Activated CD8-positive, alpha-beta memory T cell treated with anti-CD3 and anti-CD28 coated beads, Interleukin-2, amount 50 U/mL, for 24 hours (primary cell): ENCODE results near the gene DLL1.

Experiments used
- DNase-seq: peaks from one replicate; pipeline ENCODE4 v3.0.0-alpha.2; 2020; ENCODE audit errors: extremely low read depth

DLL1 gene

DNA sequence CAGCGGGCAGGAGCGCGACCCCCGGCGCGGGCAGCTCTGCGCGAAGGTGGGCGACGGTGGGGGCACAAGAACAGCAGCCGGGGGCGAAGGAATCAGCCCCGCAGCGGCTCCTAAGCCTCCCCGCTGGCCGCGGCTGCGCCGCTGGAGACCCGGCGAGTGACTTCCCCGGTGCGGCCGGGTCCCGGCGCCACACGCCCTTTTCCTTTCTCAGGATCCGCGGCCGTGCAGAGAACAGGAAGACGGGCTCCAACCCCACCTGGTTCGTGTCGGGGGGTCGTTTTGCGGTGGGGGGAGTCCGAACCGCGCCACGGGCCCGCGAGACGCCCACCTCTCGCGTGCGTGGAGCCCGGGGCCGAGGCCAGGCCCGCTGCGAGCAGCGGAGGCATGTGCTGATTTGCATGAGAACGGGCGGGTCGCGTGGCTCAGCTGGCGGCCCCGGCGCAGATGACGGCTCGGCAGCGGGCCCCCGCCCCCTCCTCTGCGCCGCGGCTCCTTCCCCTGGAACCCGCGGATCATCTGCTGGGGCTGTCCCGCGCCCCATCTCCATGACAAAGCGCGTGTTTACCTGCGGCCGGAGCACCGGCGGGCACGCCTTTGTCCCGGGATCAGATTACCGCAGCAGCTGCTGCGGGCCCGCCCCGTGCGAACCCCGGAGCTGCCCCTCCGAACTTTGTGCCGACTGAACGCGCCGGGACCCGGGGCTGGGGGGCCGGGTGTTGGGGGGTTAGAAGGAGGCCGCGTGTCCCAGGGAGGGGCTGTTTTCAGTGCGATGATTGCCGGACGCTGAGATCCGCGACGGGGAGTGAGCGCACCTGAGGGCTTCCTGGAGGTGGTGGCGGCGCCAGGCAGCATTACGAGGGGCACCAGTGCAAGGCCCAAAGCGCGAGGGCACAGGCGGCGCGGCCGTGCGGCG, 4.9 kb upstream of the DLL1 start:
- DNase-seq: no peak

DNA sequence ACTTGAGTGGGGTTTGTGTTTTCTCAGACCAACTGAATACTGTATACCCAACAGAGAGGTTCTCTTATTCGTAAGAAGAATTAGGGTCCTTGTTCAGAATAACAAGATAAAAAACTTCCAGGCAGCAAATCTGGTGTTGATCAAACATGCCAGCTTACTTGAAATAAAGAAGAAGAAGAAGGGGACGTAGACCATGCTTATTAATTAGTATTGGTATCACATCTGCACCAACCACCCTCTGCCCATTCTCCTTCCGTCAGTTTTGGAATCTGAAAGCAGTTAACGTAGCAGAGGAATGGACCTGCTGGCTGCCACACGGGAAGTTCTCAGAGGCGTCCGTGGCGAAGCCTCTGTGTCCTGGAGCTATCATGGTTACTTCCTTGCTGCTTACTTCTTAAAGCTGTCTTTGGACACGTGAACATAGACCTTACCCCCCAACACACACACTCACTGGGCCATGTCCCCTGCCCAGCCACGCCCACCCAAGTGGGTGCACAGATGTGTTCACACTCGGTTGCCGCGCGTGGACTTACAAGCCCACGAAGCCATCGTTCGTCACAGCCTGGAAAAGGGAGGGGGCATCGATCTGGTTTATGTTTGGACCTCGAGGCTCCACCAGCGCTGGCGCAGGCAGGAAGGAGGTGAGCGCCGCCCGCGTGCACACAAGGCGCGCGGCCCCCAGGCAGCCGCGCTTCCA, 4.1 kb upstream of the DLL1 start:
- no peak for DNase-seq

DNA sequence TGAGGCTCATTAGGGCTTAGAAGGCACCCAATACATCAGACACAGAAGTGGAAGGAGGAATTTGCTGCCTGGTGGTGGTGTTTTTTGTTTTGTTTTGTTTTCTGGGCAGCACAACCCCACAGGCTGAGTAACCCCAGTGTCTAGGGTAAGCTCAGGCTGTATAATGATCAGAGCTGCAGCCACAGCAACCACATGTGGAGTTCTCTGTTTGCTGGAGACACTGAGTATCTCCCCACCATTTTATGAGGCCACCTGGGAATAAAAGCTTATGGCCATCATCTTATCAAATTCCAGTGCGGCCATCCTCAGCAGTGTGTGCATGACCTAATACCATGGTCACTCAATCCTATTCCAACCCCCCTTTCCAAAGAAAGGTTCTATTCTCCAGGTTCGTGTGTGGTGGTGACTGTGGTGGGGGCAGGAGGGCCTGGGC, 3.4 kb upstream of the DLL1 start:
- DNase-seq: no peak

DNA sequence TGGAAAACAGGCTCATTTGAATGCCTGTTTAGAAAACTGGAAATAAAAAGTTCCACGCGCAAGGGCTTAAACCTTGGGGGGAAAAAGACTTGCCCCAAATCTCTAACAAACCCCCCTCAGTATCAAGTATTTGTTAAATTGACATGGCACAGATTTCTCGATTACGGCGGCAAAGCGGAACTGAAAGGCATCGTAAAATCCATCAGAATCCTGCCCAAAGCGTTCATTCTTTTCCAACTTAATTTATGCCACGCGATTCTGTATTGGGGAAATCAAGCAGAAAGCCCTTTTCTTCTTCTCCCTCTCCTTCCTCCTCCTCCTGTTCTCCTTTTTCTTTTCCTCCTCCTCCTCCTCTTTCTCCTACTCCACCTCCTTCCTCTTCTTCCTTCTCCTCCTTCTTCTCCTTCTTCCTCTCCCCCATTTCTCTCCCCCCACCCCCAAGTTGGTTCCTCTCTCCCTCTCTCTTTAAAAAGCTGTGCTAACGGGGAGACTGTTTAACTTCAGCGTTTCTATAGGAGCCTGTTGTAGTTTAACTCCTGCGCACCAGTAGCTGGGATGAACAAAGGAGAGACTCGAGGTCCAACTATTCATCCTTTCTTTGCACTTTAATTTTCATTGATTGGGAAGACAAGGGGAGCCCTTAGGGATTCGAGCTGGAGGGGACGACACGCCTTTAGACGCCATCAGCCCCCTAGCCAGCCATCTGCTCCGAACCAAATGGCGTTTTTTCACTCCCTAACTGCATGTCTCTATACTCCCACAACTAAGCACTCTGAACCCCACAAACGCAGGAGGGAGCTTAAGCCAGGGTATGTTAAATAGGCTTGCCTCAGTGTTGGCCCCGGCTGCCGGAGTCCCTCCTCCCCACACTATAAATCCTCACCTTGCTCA, 2.7 kb upstream of the DLL1 start:
- DNase-seq: no peak

DNA sequence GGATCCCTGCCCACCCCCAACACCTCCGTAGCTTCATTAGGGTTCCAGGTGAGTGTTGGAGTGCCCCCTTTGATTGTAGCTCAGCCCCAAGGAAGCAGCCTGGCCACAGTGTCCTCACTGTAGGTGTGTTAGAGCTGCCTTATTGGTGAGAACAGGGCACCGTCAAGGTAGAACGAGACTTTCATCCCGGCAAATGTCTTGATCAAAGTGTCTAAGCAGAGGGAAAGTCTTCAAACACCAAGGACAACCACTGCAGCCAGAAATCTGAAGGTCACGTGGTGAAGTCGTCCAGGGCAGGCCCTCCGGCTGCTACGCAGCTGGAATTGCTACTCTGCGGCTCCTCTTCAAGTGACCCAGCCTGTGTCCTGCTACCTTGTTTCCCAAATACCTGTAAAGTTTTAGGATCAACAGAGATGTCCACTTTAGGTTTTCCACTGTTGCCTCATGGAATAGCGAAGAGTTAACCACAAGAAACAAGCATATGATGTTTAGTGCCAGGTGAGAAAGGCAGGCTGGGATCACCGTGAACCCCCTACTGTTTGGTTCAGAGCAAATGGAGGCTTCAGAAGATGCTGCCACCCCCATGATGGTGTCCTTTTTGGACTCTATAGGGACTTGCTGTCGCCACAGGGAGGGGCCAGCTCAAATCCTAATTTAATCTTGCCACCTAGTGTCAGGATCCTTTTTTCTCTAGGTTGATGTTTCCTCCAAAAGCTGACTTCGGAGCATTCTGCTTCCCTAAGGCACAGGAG, 1.7 kb upstream of the DLL1 start:
- no peak for DNase-seq

DNA sequence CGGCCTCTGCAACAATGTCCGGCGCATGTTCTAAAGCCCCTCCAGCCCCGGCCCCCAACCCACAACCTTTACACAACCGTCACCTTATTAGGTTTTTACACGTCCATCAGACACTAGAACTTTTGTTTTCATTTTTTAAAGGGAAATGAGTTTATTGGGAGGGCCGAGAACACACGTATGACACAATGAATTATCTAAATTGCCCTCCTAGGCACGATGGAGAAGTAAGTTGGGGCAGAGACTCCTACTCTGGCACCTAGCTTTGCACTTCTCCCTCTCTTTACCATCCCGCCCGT, 1.2 kb upstream of the DLL1 start:
- DNase-seq: no peak

DNA sequence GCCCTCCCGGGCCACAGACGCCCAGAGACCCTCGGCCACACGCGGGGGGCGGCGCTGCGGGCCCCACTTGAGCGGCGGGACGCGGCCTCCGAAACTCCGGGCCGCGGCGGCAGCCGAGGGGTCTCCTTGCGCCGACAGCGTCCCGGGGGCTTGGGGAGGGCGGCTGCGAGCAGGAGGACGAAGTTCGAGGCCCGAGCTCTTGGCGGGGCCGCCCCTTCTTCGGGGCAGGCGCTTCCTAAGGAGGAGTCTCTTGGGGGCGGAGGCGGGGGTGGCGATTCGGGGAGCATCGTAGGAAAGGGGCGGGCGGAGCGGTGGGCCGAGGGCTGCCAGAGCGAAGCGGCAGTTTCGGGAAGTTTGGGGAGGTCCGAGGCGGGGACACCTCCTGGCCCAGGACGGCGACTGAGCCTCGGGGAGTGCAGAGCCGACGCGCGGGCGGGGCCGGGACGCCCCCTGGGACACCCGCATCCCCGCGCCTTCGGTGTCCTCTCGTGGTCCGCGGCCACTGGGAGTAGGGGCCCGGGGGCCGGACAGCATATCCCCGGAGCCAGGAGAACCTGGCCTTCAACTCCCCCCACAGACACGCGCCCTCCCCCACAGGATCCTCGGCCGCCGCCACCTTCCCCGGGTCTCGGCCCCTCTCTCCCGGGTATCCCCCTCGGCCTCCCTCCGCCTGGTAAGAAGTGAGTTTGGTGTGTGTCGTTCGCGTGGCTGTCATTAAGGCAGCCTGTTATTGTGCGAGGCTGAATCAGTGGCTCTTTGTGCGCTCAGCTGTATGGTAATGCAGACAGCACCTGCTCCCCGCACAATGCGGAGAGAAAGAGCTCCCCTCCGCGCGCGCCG, 613 bp upstream of the DLL1 start:
- DNase-seq: no peak

DNA sequence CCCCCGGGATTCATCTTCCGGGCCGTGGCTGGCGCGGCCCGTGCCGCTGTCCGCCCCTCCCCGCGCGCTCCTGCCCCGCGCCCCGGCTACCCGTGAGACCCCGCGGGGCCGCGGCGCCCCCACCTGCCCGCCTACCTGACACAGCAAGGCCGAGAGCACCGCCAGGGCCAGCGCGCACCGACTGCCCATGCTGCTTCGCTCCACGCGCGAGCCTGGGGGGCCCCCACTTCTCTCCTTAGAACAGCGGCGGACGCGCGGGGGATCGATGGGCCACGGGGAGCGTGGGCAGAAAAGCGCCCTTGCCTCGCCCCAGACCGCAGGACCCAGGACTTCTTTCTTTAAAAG, 955 bp downstream of the DLL1 start:
- no peak for DNase-seq

DNA sequence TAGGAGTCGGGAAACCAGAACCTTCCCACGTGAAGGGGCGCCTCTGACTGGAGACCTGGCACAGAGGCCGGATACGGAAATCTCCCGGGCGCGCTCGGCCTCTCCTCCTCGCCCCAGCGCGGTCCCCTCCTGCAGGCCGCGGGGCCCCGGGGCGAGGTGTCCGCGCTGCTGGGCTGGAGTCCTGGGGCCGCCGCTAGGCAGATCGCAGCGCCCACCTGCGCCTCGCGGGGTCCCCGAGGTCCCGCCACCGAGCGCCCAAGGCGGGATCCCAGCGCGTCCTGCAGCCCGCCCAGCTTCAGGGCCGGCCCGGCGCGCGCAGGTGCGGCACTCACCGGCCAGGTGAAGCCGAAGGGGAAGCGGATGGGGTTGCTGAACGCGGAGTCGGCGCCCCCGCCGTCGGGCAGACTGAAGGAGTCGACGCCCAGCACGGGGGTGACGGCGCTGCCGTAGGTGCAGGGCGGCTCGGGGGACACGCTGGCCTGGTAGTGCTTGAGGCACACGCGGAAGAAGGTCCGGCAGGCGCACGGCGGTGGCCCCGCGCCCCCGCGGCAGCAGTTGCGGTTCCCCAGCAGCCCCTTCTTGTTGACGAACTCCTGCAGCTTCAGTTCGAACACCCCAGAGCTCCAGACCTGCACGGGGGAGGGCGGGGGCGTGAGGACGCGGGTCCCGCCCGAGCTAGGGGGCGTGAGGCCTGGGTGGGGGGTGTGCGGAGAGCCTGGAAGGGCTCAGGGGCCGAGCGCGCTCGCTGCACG, 1.5 kb downstream of the DLL1 start:
- no peak for DNase-seq

DNA sequence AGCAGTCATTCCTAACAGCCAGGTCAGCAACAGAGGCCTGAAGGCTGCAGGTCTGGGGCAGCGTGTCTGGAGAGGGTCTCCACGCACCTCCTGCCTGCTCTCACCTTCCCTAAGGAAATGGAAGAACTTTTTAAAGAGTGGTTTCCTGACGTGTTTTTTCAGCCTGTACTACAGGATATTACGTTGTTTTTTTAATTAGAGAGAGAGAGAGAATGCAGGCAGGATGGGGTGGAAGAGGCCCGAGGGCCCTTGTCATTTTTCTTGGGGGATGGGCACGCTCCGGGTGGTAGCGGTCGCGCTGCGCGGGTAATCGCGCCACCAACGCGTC, 2.1 kb downstream of the DLL1 start:
- DNase-seq: no peak

DNA sequence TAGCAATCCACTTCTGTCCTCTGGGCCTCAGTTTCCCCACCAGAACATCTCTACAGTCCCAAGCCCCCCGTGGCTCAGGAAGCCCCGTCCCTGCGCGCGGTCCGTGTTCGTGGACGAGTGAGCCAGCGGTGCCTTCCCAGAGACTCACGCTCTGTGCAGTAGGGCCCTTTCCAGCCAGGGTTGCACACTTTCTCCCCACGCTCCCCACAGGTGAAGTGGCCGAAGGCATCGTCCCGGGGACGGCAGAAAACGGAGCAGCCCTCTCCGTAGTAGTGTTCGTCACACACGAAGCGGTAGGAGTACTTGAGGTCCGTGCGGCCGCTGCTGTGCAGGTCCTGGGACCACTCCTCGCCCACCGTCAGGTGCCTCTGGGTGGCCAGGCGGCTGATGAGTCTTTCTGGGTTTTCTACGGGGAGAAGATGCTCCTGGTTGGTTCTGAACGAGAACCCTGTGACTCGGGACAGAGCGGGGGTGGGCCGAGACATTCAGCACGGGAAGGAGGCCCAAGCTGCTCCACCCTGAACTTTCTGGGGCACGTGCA, 2.7 kb downstream of the DLL1 start:
- no peak for DNase-seq

DNA sequence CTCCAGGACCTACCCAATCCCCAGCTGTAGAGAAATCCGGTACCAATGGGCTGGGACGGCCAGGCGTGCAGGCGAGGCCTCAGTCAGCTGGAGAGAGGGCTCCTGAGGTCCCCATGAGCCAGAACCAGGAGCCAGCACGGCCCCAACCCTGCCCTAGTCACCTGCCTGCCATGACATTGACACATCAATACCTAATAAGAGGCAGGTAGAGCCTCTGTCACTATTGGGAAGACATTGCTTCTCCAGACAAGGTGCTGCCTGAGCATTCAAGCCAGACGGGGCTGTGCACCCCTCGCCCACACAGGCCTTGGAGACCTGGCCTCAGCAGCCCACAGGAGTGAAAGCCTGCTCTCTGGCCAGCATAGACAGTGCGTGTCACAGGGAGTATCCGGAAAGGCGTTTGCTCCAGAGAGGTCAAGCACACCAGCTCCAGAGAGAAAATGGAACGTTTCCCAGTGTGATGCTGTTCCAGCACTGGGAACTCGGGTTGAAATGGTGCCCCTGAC, 3.5 kb downstream of the DLL1 start:
- no peak for DNase-seq

DNA sequence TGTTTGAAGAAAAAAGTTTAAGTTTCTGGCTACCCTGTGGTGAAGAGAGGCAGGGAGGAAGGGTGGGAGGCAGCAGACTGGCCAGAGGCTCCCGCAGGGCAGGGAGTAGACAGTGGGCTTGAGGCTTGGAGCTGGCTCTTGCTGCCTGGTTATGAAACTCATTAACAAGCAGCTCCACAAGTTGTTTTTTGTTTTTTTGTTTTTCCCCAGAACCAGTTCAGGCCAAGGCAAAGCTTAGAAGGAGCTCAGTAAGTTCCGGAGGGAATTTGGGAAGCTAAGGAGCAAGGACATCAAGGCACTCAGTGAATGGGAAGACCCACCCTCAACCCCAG, 4.0 kb downstream of the DLL1 start:
- DNase-seq: no peak

DNA sequence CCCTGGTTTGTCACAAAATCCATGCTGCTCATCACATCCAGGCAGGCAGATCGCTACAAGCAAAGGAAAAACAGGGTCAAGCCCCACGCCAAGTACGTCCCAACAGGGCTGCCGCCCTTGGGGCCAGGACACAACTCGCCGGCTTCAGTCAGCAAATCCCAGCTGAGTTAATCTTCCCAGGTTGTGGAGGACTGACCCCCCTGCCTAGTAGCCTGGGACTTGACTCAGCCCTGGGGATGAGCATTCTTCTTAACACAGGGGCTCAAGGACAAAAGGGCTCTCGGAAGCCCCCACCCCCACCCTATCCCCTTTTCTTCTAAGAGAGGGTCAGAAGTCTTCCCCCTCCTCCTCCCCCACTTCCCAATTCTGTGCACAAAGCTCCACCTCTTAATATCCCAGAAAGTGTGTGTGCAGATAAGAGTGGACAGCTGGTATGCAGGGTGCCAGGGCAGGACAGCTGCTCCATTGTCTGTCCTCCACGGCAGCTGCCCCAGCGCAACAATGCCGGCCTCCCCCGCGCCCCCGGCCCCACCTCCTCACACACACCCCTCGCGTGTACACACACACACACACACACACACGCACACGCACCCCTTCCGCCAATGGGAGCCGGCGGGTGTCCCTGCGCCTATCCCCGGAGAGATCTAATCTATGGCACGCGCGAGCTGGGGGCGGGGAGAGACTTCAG, 4.5 kb downstream of the DLL1 start:
- DNase-seq: no peak

DNA sequence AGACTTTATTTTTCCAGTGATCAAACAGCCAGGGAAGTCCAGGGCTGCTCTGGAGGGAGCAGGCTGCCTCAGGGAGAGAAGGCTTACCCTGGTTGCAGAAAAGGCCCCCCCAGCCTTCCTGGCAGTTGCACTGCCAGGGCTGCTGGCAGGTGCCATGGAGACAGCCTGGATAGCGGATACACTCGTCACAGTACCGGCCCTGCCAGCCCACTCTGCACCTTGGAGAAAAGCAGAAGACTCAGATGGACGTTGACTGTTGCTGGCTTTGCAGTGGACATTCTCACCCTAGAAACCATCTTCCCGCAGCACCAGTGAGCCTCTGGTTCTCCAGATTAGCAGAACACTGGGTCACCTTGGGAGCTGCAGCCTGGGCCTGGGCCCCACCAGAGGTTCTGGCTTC, 5.4 kb downstream of the DLL1 start:
- DNase-seq: no peak

DNA sequence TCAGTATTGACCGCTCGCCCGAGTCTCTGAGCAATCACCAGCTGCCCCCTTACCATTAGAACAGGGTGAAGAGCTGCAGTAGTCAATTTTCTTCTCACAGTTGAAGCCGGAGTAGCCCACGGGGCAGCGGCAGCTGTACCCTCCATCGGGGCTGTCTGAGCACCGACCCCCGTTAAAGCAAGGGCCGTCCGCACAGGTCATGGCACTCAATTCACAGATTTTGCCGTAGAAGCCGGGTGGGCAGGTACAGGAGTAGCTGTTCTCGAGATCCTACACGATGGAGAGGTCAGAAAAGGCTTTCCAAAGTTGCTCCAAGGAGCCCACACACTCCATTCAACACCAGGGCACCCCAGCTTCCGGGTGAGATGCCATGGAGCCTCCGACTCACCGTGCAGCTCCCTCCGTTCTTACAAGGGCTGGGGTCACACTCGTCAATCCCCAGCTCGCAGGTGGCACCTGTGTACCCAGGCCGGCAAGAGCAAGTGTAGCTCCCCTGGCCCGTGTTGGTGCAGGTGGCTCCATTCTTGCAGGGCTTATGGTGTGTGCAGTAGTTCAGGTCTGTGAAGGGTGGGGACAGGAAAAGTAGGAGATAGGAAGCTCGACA, 5.9 kb downstream of the DLL1 start:
- no peak for DNase-seq

DNA sequence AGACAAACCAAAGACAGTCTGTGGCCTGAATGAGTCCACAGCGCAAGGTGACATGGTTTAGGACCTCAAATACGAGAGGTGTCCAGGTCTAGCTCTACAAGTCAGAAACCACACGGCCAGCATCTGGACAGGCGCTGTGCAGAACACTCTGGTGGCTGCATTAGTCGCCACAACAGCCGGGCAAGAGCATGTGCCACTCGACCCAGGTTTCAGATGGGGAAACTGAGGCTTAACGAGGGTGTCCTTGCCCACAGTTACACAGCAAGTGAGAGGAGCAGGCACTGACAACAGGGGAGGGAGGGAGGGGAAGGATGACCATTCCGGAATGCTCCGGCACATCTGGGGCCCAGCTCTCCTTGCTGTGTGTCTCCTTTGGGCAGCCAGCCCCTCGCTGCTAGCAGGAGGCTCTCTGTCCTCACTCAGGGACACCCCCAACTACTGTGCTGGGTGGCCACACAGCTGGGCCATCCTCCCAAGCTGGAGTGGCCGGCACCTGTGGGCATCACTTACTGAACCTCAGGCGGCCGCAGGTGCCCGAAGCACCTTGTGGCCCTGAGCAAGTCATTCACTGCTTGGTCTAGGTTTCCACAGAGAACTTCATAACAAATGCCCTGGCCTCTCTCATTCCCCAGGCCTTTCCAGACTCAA, 6.6 kb downstream of the DLL1 start:
- no peak for DNase-seq
